ENCODE measurements around the gene GPN2. TPM values are rescaled to one million over a fixed set of nuclear protein-coding genes. Genes with fewer than 3 reads are reported as not detected.
A peak's percentile ranks its signal among the peaks of the same experiment; 100 is the strongest.

Gene GPN2
- total and polyA plus RNA-seq, 9 of the 15 experiments (the other 6 are each of a cell fraction or from before 2014, with no cell fraction given), result 9.9 to 58.8 (median 20.4) TPM

DNA sequence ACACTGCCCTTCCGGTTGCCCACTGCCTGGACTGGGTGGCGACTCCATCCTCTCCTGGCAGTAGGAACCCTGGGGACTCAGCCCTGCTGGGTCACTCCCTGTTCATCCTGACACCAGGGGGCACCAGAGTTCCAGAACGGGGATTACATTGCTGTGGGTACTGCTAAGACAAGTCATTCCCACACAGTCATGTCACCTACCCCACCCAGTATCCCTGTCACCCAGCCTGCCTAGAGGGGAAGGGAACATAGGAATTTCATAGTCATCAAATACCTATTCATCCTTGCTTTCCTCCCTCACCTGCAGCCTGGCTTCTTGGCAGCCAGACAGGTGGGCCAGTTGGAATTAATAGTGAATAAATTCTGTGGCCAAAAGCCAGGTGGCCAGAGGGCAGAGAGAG is 36.9 kb downstream of the GPN2 start:
- Histone ChIP-seq H3K79me2 (ENCODE audit: control insufficient read depth, insufficient read depth, low read length) (no peaks in the 10 kb centered on the region), H3K4me3 (no peak overlapping the region), H3K27me3 (ENCODE audit: control insufficient read depth in 2 of 2, insufficient read depth in 2 of 2, low read length in 2 of 2) (no peaks in the 10 kb centered on the region), H3K9ac (ENCODE audit: insufficient read depth in 1 of 2, low read depth in 2 of 2, low read length in 2 of 2) (no peak overlapping the region), H3K27ac (ENCODE audit: extremely low read depth, low read depth, low read length) (no peak overlapping the region), H2AFZ (ENCODE audit: low read depth, low read length) (no peak overlapping the region), H3K4me2 (ENCODE audit: insufficient read depth, low read length) (no peak overlapping the region), H3K4me1 (replicated peaks in 1 of 2; ENCODE audit: control insufficient read depth in 2 of 2, insufficient read depth in 2 of 2, low read length in 2 of 2) (peaks cover 0 to 15% of the 10 kb centered on the region in 2 experiments; a peak in 3 of 5 replicates), H3K9me1 (ENCODE audit: control insufficient read depth, insufficient read depth, low read length) (peaks cover 8% of the 10 kb centered on the region), H3K9me3 (replicated peaks; ENCODE audit: control insufficient read depth, insufficient read depth, low read depth, low read length) (no peaks in the 10 kb centered on the region), H4K20me1 (replicated peaks; ENCODE audit: control insufficient read depth, insufficient read depth, low read length) (peaks cover 13% of the 10 kb centered on the region), H3K36me3 (ENCODE audit: control insufficient read depth, insufficient read depth, low read length) (peaks cover 74% of the 10 kb centered on the region; the same call in 2 of the 3 replicates)
- DNase-seq (ENCODE audit: extremely low read depth in 1 of 4, low spot score in 3 of 4) (peak; percentile 81 to 89 (median 87)), FAIRE-seq (peak; percentile 98), ATAC-seq (peak; percentile 98)
- ChIA-PET CTCF (ENCODE audit: low intra/inter-chr PET ratio) (interaction anchor here (1.1 to 4.6 kb wide), 4 partner anchors 15 to 244 kb away, joined by 3 to 53 read pairs (median 4); no protein-coding TSS in a partner anchor), POLR2A (no interaction called here)
- intact Hi-C loops (cut with micrococcal nuclease) (loop anchor here (1.0 kb wide), 1 partner anchor 25 kb away; no protein-coding TSS in a partner anchor), in situ Hi-C loops (cut with MboI) (no loop called here)
- 17% methylated on average over 3 of the region's 3 CpGs for WGBS (ENCODE audit: insufficient coverage, low coverage, missing lambda C conversion rate)
- no TSS peak for BruUV-seq (replicated peaks)
- no peak for TF ChIP-seq TEAD1 (CRISPR knock-in tag; IDR thresholded peaks at IDR 0.05)
- TF ChIP-seq HDAC6 (IDR thresholded peaks at IDR 0.05; ENCODE audit: low read depth, low read length), result no peak
- no peak for TF ChIP-seq RBM14 (IDR thresholded peaks at IDR 0.05; ENCODE audit: borderline replicate concordance, insufficient read depth, low read depth, low read length)
- TF ChIP-seq MTA3 (IDR thresholded peaks at IDR 0.05; ENCODE audit: borderline replicate concordance), result peak; percentile 35; the same call in 1 of the 2 replicates
- no peak for TF ChIP-seq SMARCC2 (IDR thresholded peaks at IDR 0.05; ENCODE audit: low read depth)
- TF ChIP-seq, protein P1, sequence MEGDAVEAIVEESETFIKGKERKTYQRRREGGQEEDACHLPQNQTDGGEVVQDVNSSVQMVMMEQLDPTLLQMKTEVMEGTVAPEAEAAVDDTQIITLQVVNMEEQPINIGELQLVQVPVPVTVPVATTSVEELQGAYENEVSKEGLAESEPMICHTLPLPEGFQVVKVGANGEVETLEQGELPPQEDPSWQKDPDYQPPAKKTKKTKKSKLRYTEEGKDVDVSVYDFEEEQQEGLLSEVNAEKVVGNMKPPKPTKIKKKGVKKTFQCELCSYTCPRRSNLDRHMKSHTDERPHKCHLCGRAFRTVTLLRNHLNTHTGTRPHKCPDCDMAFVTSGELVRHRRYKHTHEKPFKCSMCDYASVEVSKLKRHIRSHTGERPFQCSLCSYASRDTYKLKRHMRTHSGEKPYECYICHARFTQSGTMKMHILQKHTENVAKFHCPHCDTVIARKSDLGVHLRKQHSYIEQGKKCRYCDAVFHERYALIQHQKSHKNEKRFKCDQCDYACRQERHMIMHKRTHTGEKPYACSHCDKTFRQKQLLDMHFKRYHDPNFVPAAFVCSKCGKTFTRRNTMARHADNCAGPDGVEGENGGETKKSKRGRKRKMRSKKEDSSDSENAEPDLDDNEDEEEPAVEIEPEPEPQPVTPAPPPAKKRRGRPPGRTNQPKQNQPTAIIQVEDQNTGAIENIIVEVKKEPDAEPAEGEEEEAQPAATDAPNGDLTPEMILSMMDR (IDR thresholded peaks at IDR 0.05 in 2 of 3, conservative IDR thresholded peaks at IDR 0.05 in 1 of 3; ENCODE audit: insufficient read depth in 2 of 3, low read depth in 1 of 3, low read length in 3 of 3), result peak; percentile 92 to 98 (median 95)
- TF ChIP-seq SIRT6 (IDR thresholded peaks at IDR 0.05; ENCODE audit: low read depth, low read length), result no peak
- TF ChIP-seq CC2D1A (IDR thresholded peaks at IDR 0.05), result 0 out of 2 replicates have a peak, but pooled peaks have one; percentile 44
- no peak for TF ChIP-seq BRD9 (IDR thresholded peaks at IDR 0.05; ENCODE audit: low read depth, partially characterized antibody)
- TF ChIP-seq, protein P2, sequence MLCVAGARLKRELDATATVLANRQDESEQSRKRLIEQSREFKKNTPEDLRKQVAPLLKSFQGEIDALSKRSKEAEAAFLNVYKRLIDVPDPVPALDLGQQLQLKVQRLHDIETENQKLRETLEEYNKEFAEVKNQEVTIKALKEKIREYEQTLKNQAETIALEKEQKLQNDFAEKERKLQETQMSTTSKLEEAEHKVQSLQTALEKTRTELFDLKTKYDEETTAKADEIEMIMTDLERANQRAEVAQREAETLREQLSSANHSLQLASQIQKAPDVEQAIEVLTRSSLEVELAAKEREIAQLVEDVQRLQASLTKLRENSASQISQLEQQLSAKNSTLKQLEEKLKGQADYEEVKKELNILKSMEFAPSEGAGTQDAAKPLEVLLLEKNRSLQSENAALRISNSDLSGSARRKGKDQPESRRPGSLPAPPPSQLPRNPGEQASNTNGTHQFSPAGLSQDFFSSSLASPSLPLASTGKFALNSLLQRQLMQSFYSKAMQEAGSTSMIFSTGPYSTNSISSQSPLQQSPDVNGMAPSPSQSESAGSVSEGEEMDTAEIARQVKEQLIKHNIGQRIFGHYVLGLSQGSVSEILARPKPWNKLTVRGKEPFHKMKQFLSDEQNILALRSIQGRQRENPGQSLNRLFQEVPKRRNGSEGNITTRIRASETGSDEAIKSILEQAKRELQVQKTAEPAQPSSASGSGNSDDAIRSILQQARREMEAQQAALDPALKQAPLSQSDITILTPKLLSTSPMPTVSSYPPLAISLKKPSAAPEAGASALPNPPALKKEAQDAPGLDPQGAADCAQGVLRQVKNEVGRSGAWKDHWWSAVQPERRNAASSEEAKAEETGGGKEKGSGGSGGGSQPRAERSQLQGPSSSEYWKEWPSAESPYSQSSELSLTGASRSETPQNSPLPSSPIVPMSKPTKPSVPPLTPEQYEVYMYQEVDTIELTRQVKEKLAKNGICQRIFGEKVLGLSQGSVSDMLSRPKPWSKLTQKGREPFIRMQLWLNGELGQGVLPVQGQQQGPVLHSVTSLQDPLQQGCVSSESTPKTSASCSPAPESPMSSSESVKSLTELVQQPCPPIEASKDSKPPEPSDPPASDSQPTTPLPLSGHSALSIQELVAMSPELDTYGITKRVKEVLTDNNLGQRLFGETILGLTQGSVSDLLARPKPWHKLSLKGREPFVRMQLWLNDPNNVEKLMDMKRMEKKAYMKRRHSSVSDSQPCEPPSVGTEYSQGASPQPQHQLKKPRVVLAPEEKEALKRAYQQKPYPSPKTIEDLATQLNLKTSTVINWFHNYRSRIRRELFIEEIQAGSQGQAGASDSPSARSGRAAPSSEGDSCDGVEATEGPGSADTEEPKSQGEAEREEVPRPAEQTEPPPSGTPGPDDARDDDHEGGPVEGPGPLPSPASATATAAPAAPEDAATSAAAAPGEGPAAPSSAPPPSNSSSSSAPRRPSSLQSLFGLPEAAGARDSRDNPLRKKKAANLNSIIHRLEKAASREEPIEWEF (CRISPR knock-in tag; IDR thresholded peaks at IDR 0.05), result no peak
- TF ChIP-seq, protein P3, sequence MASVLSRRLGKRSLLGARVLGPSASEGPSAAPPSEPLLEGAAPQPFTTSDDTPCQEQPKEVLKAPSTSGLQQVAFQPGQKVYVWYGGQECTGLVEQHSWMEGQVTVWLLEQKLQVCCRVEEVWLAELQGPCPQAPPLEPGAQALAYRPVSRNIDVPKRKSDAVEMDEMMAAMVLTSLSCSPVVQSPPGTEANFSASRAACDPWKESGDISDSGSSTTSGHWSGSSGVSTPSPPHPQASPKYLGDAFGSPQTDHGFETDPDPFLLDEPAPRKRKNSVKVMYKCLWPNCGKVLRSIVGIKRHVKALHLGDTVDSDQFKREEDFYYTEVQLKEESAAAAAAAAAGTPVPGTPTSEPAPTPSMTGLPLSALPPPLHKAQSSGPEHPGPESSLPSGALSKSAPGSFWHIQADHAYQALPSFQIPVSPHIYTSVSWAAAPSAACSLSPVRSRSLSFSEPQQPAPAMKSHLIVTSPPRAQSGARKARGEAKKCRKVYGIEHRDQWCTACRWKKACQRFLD (CRISPR knock-in tag; IDR thresholded peaks at IDR 0.05), result no peak
- no peak for TF ChIP-seq HNRNPK (IDR thresholded peaks at IDR 0.05; ENCODE audit: low read depth, low read length, poor library complexity, severe bottlenecking)
- no peak for TF ChIP-seq ZNF436 (CRISPR knock-in tag; IDR thresholded peaks at IDR 0.05)
- peak; percentile 29; the same call in 1 of the 2 replicates for TF ChIP-seq MAFG (tag; conservative IDR thresholded peaks at IDR 0.05)

All from K562 (cell line).